Measurements from ENCODE around the gene GNA15. TPM values are rescaled to one million over a fixed set of nuclear protein-coding genes. Genes with fewer than 3 reads are reported as not detected.
"Not testable (repeated sequence)": the region's sequence is repeated elsewhere in the genome, so short reads cannot be mapped to it uniquely, and the experiment has no call there.

The GNA15 gene
- total RNA-seq, 1 donor from 2014 or later, result 1.0 TPM

- no peak for ATAC-seq
- DNase-seq (ENCODE audit: low spot score), result no peak
These were observed 12.7 kb downstream of the GNA15 start for GRCh38 chr19:3148503-3148902.

GRCh38 chr19:3149089-3149488 lies 13.3 kb downstream of the GNA15 start:
- DNase-seq (ENCODE audit: low spot score), result no peak
- no peak for ATAC-seq

- ATAC-seq, result no peak
- no peak for DNase-seq (ENCODE audit: low spot score)
These were observed 14.0 kb downstream of the GNA15 start for GRCh38 chr19:3149526-3150505.

DNA sequence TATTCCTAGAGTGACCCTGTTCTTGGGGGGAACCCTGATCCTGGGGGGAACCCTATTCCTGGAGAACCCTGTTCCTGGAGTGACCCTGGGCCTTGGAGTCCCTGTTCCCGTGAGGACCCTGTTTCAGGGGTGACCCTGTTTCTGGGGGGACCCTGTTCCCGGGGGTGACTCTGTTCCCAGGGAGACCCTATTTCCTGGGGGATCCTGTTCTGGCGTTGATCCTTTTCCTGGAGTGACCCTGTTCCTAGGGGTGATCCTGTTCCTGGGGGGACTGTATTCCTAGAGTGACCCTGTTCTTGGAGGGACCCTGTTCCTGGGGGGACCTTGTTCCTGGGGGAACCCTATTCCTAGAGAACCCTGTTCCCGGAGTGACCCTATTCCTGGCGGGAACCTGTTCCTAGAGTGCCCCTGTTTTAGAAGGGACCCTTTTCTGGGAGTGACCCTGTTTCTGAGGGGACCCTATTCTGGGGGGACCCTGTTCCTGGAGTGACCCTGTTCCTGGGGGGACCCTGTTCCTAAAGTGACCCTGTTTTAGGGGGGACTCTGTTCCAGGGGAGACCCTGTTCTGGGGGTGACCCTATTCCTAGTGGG lies 15.0 kb downstream of the GNA15 start:
- ATAC-seq, result no peak
- DNase-seq (ENCODE audit: low spot score), result no peak

- ATAC-seq, result no peak
- DNase-seq (ENCODE audit: low spot score), result no peak
These were observed 16.0 kb downstream of the GNA15 start for GRCh38 chr19:3151563-3152418.

DNA sequence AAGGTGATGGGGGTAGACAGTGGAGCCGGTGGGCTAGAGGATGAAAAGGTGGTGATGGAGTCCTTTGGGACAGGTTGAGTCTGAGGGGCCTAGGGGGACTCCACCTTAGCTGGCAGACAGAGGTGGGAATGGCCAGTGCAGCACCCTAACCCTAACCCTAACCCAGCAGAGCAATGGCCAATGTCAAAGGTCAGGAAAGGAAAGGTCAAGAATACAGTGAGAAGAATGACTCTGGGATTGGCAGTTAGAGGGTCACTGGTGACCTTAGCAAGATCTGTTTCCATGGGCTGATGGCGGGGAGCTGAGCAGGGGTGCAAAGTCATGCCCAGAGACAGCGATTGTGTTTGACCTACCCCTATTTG lies 16.6 kb downstream of the GNA15 start:
- no peak for ATAC-seq
- DNase-seq (ENCODE audit: low spot score), result no peak

- DNase-seq (ENCODE audit: low spot score) (no peak), ATAC-seq (no peak)
These were observed 17.7 kb downstream of the GNA15 start for GRCh38 chr19:3153286-3154230.

GRCh38 chr19:3154447-3154846 lies 18.6 kb downstream of the GNA15 start:
- not testable (repeated sequence) for DNase-seq (ENCODE audit: low spot score); ATAC-seq

DNA sequence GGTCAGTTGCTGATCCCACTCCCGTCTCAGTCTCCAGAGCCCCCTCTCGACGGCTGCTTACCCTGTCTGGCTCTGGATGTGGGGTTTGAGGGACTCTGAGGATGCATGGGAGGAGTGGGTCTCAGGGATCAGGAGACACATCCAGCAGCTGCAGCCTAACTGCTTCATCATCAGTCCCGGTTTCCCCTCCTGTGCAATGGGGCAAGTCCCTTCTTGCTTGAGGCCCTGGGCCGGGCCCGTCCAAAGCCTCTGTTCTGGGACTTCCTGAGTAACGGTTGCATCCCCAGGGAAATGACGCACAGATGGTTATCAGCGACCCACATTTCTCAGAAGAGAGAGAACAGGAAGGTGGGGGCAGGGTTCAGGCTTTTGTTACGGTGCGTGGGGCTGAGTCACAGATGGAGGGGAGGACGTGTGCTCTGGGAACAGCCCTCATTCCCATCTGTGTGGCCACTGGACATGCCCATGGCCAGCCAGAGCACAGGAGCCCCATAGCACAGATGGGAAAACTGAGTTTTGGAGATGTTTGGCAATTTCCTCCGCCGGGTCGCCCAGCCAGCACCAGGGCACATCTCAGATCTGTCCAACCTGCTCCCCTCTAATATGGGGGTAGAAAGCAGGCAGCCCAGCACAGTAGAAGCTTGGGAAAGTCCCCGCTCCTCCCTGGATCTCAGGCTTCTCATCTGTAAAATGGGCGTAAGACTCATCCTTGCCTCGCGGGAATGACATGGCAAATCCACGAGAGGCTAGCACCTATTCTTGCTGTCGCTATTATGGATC lies 19.3 kb downstream of the GNA15 start:
- DNase-seq (ENCODE audit: low spot score) (no peak), ATAC-seq (peak; percentile 54)

DNA sequence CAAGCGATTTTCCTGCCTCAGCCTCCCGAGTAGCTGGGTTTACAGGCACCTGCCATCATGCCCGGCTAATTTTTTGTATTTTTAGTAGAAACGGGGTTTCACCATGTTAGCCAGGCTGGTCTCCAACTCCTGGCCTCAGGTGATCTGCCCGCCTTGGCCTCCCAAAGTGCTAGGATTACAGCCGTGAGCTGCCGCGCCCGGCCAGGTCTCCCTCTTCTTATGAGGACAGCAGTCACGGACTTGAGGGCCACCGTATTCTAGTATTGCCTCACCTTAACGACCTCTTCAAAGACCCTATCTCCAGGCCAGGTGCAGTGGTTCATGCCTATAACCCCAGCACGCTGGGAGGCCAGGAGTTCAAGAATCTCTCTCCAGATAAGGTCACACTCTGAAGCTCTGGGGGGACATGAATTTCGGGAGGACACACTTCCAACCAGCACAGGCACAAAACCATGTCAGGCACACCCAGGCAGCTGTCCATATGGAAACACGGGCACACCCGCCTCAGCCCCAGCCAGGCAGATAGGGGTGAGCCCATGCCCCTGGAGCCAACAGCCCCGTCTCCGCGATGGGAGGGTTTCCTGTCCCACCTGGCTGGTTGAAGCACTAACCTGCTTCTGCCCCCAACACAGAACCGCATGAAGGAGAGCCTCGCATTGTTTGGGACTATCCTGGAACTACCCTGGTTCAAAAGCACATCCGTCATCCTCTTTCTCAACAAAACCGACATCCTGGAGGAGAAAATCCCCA lies 21.4 kb downstream of the GNA15 start:
- ATAC-seq (no peak), DNase-seq (ENCODE audit: low spot score) (no peak)

GRCh38 chr19:3159565-3159964 lies 23.7 kb downstream of the GNA15 start:
- DNase-seq (ENCODE audit: low spot score) (no peak), ATAC-seq (no peak)

GRCh38 chr19:3160219-3160618 lies 24.4 kb downstream of the GNA15 start:
- DNase-seq (ENCODE audit: low spot score) (no peak), ATAC-seq (no peak)

DNA sequence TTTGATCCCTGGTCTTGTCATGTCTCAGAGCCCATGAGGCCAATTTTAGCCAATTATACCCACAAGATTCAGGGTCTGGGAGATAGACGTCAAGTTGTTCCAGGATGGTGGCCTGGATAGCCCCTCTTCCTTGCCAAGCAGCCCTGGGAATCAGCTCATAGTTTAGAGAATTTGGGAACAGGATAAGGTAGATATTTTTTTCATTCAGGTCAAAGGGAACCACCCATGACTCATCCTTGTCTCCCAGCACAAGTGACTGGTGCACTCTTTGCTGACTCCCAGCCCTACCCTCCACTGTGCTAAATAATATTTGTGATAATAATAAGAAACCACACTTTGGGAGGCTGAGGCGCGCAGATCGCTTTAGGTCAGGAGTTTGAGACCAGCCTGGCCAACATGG lies 25.6 kb downstream of the GNA15 start:
- DNase-seq (ENCODE audit: low spot score) (no peak), ATAC-seq (no peak)

- DNase-seq (ENCODE audit: low spot score) (no peak), ATAC-seq (peak; percentile 14)
These were observed 26.8 kb downstream of the GNA15 start for GRCh38 chr19:3162418-3163229.

- DNase-seq (ENCODE audit: low spot score) (peak; percentile 66), ATAC-seq (peak; percentile 97)
These were observed 27.5 kb downstream of the GNA15 start for GRCh38 chr19:3163230-3163886.

DNA sequence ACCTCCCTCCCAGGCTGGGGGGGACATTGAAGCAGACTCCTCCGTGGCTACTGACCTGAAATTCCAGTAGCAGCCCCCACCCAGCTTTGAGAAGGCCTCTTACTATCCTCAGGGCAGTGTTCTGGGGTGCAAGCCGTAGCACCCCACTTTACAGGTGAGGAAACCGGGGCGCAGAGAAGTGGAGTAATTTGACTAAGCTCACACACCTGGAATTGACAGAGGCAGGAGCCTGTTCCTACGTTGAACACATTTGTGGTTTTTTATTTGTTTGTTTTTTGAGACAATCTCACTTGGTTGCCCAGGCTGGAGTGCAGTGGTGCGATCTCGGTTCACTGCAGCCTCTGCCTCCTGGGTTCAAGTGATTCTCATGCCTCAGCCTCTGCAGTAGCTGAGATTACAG lies 28.1 kb downstream of the GNA15 start:
- DNase-seq (ENCODE audit: low spot score) (no peak), ATAC-seq (no peak)

DNA sequence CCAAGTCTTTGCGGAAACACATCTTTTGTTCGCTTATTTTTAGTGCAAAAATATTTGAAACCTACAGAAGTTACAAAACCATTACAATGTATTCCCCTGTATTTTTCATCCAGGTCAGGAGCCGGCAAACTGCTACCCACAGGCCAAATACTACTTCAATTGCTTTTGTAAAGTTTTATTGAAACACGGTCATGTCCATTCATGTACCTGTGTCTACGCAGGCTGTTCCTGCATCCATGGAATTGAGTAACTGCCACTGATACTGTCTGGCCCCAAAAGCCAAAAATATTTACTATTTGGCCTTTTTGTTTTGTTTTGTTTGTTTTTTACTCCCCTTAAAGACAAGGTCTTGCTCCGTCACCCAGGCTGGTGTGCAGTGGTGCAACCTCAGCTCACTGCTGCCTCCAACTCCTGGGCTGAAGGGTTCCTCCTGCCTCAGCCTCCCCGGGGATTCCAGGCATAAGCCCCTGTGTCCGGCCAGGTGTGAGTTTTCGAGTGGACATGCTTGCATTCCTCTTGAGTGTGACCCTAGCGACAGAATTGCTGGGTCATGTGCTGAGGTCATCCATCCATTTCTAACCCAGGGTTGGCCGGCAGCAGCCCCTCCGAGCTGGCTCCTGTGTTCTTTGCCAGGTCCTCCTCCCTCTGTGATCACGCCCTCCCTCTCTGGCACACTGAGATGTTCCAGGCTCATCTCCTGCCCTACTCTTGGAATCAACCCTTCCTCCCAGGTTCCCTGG lies 31.9 kb downstream of the GNA15 start:
- no peak for ATAC-seq
- DNase-seq (ENCODE audit: low spot score), result no peak

All from left lobe of liver (tissue), 2 donors.